Cardiac fibroblast (primary cell): ENCODE measurements around the gene CNGB1.

Source experiments
- DNase-seq, 2 donors: peaks; one replicate each; pipeline versions ENCODE4 v3.0.0 to v3.0.0-alpha.2; 2010; ENCODE audit warnings: low read depth in 2 of 2
- H3K4me3 ChIP-seq, 2 donors: replicated peaks in 1 of 2; 1 replicate in 1 of 2; 2 replicates in 1 of 2; pipeline ENCODE4 v1.5.1; 2011; ENCODE audit warnings: low read depth in 2 of 2, low read length in 2 of 2, mild to moderate bottlenecking in 2 of 2, moderate library complexity in 1 of 2
- CTCF ChIP-seq: IDR thresholded peaks from one replicate; pipeline ENCODE4 v1.5.1; 2011; ENCODE audit warnings: low read depth, mild to moderate bottlenecking, low read length, inconsistent platforms

Gene CNGB1

GRCh38 chr16:57997176-57997527, 26.2 kb upstream of the CNGB1 start:
- TF ChIP-seq CTCF = no peak
- DNase-seq = no peak
- H3K4me3 ChIP-seq = no peak overlapping the region

GRCh38 chr16:57996406-57997175, 25.7 kb upstream of the CNGB1 start:
- no peak overlapping the region for H3K4me3 ChIP-seq
- DNase-seq = no peak
- no peak for TF ChIP-seq CTCF

- H3K4me3 ChIP-seq = no peak overlapping the region
- TF ChIP-seq CTCF = no peak
- no peak for DNase-seq
Observed at GRCh38 chr16:57995721-57996405, 24.9 kb upstream of the CNGB1 start.

- no peak overlapping the region for H3K4me3 ChIP-seq
- peak; percentile 39 to 58 for DNase-seq
- TF ChIP-seq CTCF = peak; percentile 64
Observed at GRCh38 chr16:57994778-57995177, 23.9 kb upstream of the CNGB1 start.

GRCh38 chr16:57994361-57994760, 23.4 kb upstream of the CNGB1 start:
- no peak for DNase-seq
- no peak for TF ChIP-seq CTCF
- H3K4me3 ChIP-seq = no peak overlapping the region

GRCh38 chr16:57993897-57994296, 23.0 kb upstream of the CNGB1 start:
- no peak overlapping the region for H3K4me3 ChIP-seq
- TF ChIP-seq CTCF = no peak
- no peak for DNase-seq
